Neuronal stem cell (in vitro differentiated cells): ENCODE measurements around the gene HELZ.

Experiments used
- DNase-seq: peaks from one replicate; pipeline ENCODE4 v3.0.0-alpha.2; 2013; ENCODE audit warnings: low spot score
- H2AFZ ChIP-seq: one replicate; pipeline ENCODE4 v1.6.1; 2013; ENCODE audit warnings: mild to moderate bottlenecking, low read length, inconsistent platforms
- H2AK5ac ChIP-seq: 2 replicates; pipeline ENCODE4 v1.6.1; 2013; ENCODE audit warnings: low read depth, mild to moderate bottlenecking, inconsistent platforms, low read length, moderate library complexity, mixed read lengths
- H2BK120ac ChIP-seq: 2 replicates; pipeline ENCODE4 v1.6.1; 2013; ENCODE audit warnings: low read depth, mild to moderate bottlenecking, inconsistent platforms, low read length, moderate library complexity, mixed read lengths
- H2BK12ac ChIP-seq: one replicate; pipeline ENCODE4 v1.6.1; 2013; ENCODE audit warnings: low read length, inconsistent platforms
- H2BK15ac ChIP-seq: 2 replicates; pipeline ENCODE4 v1.6.1; 2013; ENCODE audit warnings: mild to moderate bottlenecking, low read length, inconsistent platforms, mixed read lengths
- H2BK5ac ChIP-seq: one replicate; pipeline ENCODE4 v1.6.1; 2013; ENCODE audit warnings: inconsistent platforms, mild to moderate bottlenecking, low read length, moderate library complexity
- H3K14ac ChIP-seq: one replicate; pipeline ENCODE4 v1.6.1; 2013; ENCODE audit warnings: low read length, inconsistent platforms
- H3K18ac ChIP-seq: 2 replicates; pipeline ENCODE4 v1.6.1; 2013; ENCODE audit warnings: low read length, inconsistent platforms
- H3K23ac ChIP-seq: 2 replicates; pipeline ENCODE4 v1.6.1; 2013; ENCODE audit warnings: low read depth, mild to moderate bottlenecking, mixed read lengths, low read length, inconsistent platforms; ENCODE audit not compliant: poor library complexity
- H3K27ac ChIP-seq: replicated peaks from 3 replicates; pipeline ENCODE4 v1.5.1; 2013; ENCODE audit warnings: low read length, inconsistent platforms
- H3K27me3 ChIP-seq, 3 experiments: 2 replicates each; pipeline ENCODE4 v1.6.1; 2013; ENCODE audit warnings: low read length in 3 of 3, mild to moderate bottlenecking in 2 of 3, inconsistent platforms in 1 of 3, low read depth in 1 of 3, mixed read lengths in 1 of 3, moderate library complexity in 1 of 3; ENCODE audit not compliant: control insufficient read depth in 3 of 3, insufficient read depth in 3 of 3
- H3K36me3 ChIP-seq, 2 donors: replicated peaks in 1 of 2; 2 replicates each; pipeline ENCODE4 v1.6.1; 2013; ENCODE audit warnings: low read length in 2 of 2; ENCODE audit not compliant: control insufficient read depth in 2 of 2, insufficient read depth in 2 of 2
- H3K4ac ChIP-seq: 2 replicates; pipeline ENCODE4 v1.6.1; 2013; ENCODE audit warnings: inconsistent platforms, mild to moderate bottlenecking, low read length, moderate library complexity
- H3K4me1 ChIP-seq, 2 donors: 1 replicate in 1 of 2; 2 replicates in 1 of 2; pipeline ENCODE4 v1.6.1; 2013; ENCODE audit warnings: low read length in 2 of 2, low read depth in 1 of 2; ENCODE audit not compliant: control insufficient read depth in 2 of 2, insufficient read depth in 1 of 2
- H3K4me2 ChIP-seq: one replicate; pipeline ENCODE4 v1.6.1; 2013; ENCODE audit warnings: mild to moderate bottlenecking, low read length, inconsistent platforms; ENCODE audit not compliant: insufficient read depth, poor library complexity, severe bottlenecking
- H3K4me3 ChIP-seq, 2 donors: 2 replicates each; pipeline ENCODE4 v1.5.1; 2013; ENCODE audit warnings: low read length in 2 of 2, mild to moderate bottlenecking in 2 of 2, inconsistent platforms in 1 of 2, moderate library complexity in 1 of 2
- H3K79me1 ChIP-seq: one replicate; pipeline ENCODE4 v1.6.1; 2013; ENCODE audit warnings: low read depth, mild to moderate bottlenecking, inconsistent platforms, low read length, moderate library complexity
- H3K9ac ChIP-seq: one replicate; pipeline ENCODE4 v1.6.1; 2013; ENCODE audit warnings: mild to moderate bottlenecking, low read depth, low read length, inconsistent platforms; ENCODE audit not compliant: poor library complexity
- H3K9me3 ChIP-seq, 2 donors: replicated peaks in 1 of 2; 2 replicates each; pipeline versions ENCODE3 to v1.6.1; 2013; ENCODE audit warnings: low read length in 2 of 2, mild to moderate bottlenecking in 2 of 2, inconsistent platforms in 1 of 2, low read depth in 1 of 2, mixed read lengths in 1 of 2, moderate library complexity in 1 of 2; ENCODE audit not compliant: control insufficient read depth in 2 of 2, insufficient read depth in 1 of 2
- H4K8ac ChIP-seq: one replicate; pipeline ENCODE4 v1.6.1; 2013; ENCODE audit warnings: low read depth, mild to moderate bottlenecking, inconsistent platforms, low read length, moderate library complexity
- H4K91ac ChIP-seq: one replicate; pipeline ENCODE4 v1.6.1; 2013; ENCODE audit warnings: low read length, low read depth, mild to moderate bottlenecking, inconsistent platforms; ENCODE audit not compliant: poor library complexity
- WGBS, 2 donors: extraction: QIAGEN DNeasy Blood & Tissue Kit; methylation state at CpG; one replicate each; pipeline ENCODE4 v1.1.7; 2013; ENCODE audit warnings: missing lambda C conversion rate in 2 of 2, mixed read lengths in 1 of 2; ENCODE audit not compliant: insufficient read length in 2 of 2, insufficient replicate concordance in 1 of 2; ENCODE audit errors: extremely low coverage in 2 of 2; 5-methylcytosine and 5-hydroxymethylcytosine counted together

Gene HELZ

DNA sequence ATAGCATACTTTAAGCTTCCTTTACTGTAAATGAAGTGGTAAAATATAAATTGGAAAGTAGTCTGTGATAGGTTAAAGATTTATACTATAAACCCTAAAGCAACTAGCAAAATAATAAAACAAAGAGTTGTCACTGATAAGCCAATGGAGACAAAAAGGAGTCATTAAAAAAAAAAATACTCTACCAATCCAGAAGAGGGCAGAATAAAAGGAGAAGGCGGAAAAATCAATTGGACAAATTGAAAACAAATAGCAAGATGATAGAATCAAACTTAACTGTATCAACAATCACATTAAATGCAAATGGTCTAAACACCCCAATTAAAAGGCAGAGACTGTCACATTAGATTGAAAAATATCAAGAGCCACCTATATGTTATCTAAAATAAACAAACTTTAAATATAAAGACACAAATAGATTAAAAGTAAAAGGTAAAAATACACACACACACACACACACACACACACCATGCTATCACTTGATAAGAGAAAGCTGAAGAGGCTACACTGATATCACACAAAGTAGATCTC lies 128.9 kb downstream of the HELZ start:
- Histone ChIP-seq H3K4me1 (no peaks in the 10 kb centered on the region), H3K9ac (no peak overlapping the region), H2BK5ac (no peak overlapping the region), H2AFZ (no peak overlapping the region), H3K79me1 (no peaks in the 10 kb centered on the region), H4K8ac (no peak overlapping the region), H2BK12ac (no peak overlapping the region), H2BK15ac (no peak overlapping the region), H3K18ac (no peak overlapping the region), H4K91ac (no peak overlapping the region), H3K4ac (no peak overlapping the region), H3K4me2 (no peak overlapping the region), H3K27me3 (no peaks in the 10 kb centered on the region), H3K4me3 (no peak overlapping the region), H2BK120ac (no peak overlapping the region), H3K9me3 (peaks cover 0 to 33% of the 10 kb centered on the region in 2 donors), H3K14ac (no peak overlapping the region), H2AK5ac (no peak overlapping the region), H3K23ac (no peak overlapping the region), H3K27ac (no peak overlapping the region), H3K36me3 (peaks cover 6 to 76% of the 10 kb centered on the region in 2 donors)
- DNase-seq, result no peak
- no CpG with 5 or more reads among the region's 1 CpG for WGBS, 2 donors

DNA sequence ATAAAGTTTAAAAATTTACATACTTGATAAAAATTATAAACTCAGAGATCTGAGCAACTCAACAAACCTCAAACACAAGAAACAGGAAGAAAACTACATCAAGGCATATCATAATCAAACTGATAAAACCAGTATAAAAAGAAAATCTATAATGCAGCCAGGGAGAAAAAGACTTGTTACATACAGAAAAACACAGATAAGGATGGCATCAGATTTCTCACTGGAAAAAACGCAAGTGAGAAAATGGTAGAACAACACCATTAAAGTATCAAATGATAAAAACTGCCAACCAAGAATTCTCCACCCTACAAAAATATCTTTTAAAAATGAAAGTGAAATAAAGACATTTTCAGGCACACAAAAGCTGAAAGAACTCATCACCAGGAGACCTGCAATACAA lies 129.6 kb downstream of the HELZ start:
- no peak overlapping the region for H3K14ac ChIP-seq
- no peaks in the 10 kb centered on the region for H3K27me3 ChIP-seq
- H2BK5ac ChIP-seq, result no peak overlapping the region
- H2AFZ ChIP-seq, result no peak overlapping the region
- no peak overlapping the region for H3K27ac ChIP-seq
- H3K36me3 ChIP-seq, result peaks cover 6 to 76% of the 10 kb centered on the region in 2 donors
- no peak overlapping the region for H3K9ac ChIP-seq
- no peak overlapping the region for H3K4me2 ChIP-seq
- no CpG with 5 or more reads among the region's 1 CpG for WGBS, 2 donors
- no peak overlapping the region for H4K8ac ChIP-seq
- peaks cover 0 to 33% of the 10 kb centered on the region in 2 donors for H3K9me3 ChIP-seq
- H2BK120ac ChIP-seq, result no peak overlapping the region
- H2BK12ac ChIP-seq, result no peak overlapping the region
- no peak overlapping the region for H4K91ac ChIP-seq
- H3K4me3 ChIP-seq, result no peak overlapping the region
- H3K79me1 ChIP-seq, result no peaks in the 10 kb centered on the region
- H2BK15ac ChIP-seq, result no peak overlapping the region
- H3K23ac ChIP-seq, result no peak overlapping the region
- no peaks in the 10 kb centered on the region for H3K4me1 ChIP-seq
- no peak overlapping the region for H3K18ac ChIP-seq
- H3K4ac ChIP-seq, result no peak overlapping the region
- DNase-seq, result no peak
- no peak overlapping the region for H2AK5ac ChIP-seq

DNA sequence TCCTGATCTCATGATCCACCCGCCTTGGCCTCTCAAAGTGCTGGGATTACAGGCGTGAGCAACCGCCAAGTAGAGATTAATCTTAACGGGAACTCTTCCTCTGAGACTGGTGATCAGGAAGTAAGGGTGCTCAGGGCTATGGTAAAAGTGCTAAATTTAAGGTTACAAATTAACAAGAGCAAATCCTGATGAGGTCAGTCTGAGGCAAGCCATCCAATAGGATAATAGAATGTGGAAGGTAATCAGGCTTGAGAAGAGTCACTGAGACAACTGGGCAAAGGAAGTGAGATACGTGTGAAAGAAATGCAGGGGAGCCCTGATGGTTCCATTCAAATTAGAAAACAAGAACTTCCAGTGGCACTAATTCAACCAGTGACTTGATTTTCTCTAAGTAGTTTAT lies 131.5 kb downstream of the HELZ start:
- no peak overlapping the region for H3K23ac ChIP-seq
- no peaks in the 10 kb centered on the region for H3K79me1 ChIP-seq
- no peak overlapping the region for H2BK15ac ChIP-seq
- DNase-seq, result no peak
- H3K4me3 ChIP-seq, result no peak overlapping the region
- H3K18ac ChIP-seq, result no peak overlapping the region
- H3K4me2 ChIP-seq, result no peak overlapping the region
- H3K4ac ChIP-seq, result no peak overlapping the region
- no CpG with 5 or more reads among the region's 5 CpGs for WGBS, 2 donors
- peaks cover 10 to 74% of the 10 kb centered on the region in 2 donors for H3K36me3 ChIP-seq
- no peaks in the 10 kb centered on the region for H3K27me3 ChIP-seq
- no peak overlapping the region for H2BK12ac ChIP-seq
- no peak overlapping the region for H3K9ac ChIP-seq
- H3K14ac ChIP-seq, result no peak overlapping the region
- H4K8ac ChIP-seq, result no peak overlapping the region
- no peak overlapping the region for H3K27ac ChIP-seq
- H2AFZ ChIP-seq, result no peak overlapping the region
- H2AK5ac ChIP-seq, result no peak overlapping the region
- H2BK120ac ChIP-seq, result no peak overlapping the region
- no peak overlapping the region for H4K91ac ChIP-seq
- peaks cover 0 to 21% of the 10 kb centered on the region in 2 donors for H3K9me3 ChIP-seq
- peaks cover 0 to 2% of the 10 kb centered on the region in 2 donors for H3K4me1 ChIP-seq
- no peak overlapping the region for H2BK5ac ChIP-seq

DNA sequence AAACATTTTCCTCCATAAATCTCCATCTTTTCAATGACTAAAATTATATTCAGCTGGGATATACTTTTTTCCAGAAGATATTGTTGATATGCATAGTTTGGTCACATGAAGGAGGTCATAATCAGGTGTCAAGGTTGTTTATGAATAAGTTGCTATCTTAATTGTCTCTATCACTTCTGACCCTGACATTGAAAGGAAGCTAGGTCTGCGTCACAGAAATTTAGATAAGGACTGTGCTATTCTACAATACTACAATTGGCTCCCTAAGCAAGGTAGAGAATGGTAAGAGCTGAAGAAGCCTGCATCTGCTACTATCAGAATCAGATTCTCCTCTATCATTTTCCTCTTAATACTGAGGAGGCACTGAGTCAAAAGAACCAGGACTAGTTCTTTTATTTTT lies 133.2 kb downstream of the HELZ start:
- no peak overlapping the region for H3K18ac ChIP-seq
- H2BK120ac ChIP-seq, result no peak overlapping the region
- no peak overlapping the region for H3K4me2 ChIP-seq
- no CpG with 5 or more reads among the region's 1 CpG for WGBS, 2 donors
- H3K79me1 ChIP-seq, result no peaks in the 10 kb centered on the region
- no peak overlapping the region for H2AK5ac ChIP-seq
- peaks cover 1 to 15% of the 10 kb centered on the region in 2 donors for H3K9me3 ChIP-seq
- H3K23ac ChIP-seq, result no peak overlapping the region
- no peaks in the 10 kb centered on the region for H3K27me3 ChIP-seq
- no peak overlapping the region for H4K91ac ChIP-seq
- no peak overlapping the region for H2BK15ac ChIP-seq
- peaks cover 0 to 6% of the 10 kb centered on the region in 2 donors for H3K4me1 ChIP-seq
- DNase-seq, result no peak
- no peak overlapping the region for H2AFZ ChIP-seq
- H3K36me3 ChIP-seq, result peaks cover 18 to 82% of the 10 kb centered on the region in 2 donors
- H3K14ac ChIP-seq, result no peak overlapping the region
- H2BK12ac ChIP-seq, result no peak overlapping the region
- H3K4me3 ChIP-seq, result no peak overlapping the region
- H3K9ac ChIP-seq, result no peak overlapping the region
- no peak overlapping the region for H3K4ac ChIP-seq
- H3K27ac ChIP-seq, result no peak overlapping the region
- H4K8ac ChIP-seq, result no peak overlapping the region
- H2BK5ac ChIP-seq, result no peak overlapping the region
